Panc1 (cell line): ENCODE data around the gene SMARCA2. TPM values are rescaled to one million over a fixed set of nuclear protein-coding genes. Genes with fewer than 3 reads are reported as not detected.

Experiments
- ATAC-seq: fragments of 200-7000 bp; cut with Tn5 transposase; 2 replicates; pipeline ENCODE4 v1.9.1; 2020; ENCODE audit warnings: mild to moderate bottlenecking, moderate library complexity
- BruUV-seq: library from RNA; stranded (reverse); fragments of 400-500 nt; replicated peaks from 2 replicates; lab custom pipeline; 2021; lab: Mats Ljungman, UMichigan
- CTCF ChIA-PET: fragments of 300-600 bp; sonication (Branson Sonifier 250); formaldehyde crosslinking; loops from one replicate; lab custom pipeline; 2022; ENCODE audit warnings: antibody characterized with exemption; lab: Charles Lee
- POLR2A ChIA-PET: fragments of 300-600 bp; sonication (Branson Sonifier 250); formaldehyde crosslinking; loops from one replicate; lab custom pipeline; 2022; ENCODE audit warnings: antibody characterized with exemption; lab: Charles Lee
- DNase-seq: peaks from one replicate; pipeline ENCODE4 v3.0.0-alpha.2; 2010; ENCODE audit warnings: low read depth, low spot score
- H3K27ac ChIP-seq: 2 replicates; pipeline ENCODE4 v1.5.1; 2011; ENCODE audit warnings: mild to moderate bottlenecking, low read length, inconsistent platforms
- H3K27me3 ChIP-seq: fragments of 200-500 bp; sonication (Bioruptor generic); 2 replicates; pipeline ENCODE4 v1.6.0; 2014; ENCODE audit warnings: low read length, inconsistent platforms; ENCODE audit not compliant: control insufficient read depth, insufficient read depth
- H3K36me3 ChIP-seq: fragments of 200-500 bp; sonication (Bioruptor generic); 2 replicates; pipeline ENCODE4 v1.5.1; 2014; ENCODE audit warnings: inconsistent platforms, mild to moderate bottlenecking, low read length, moderate library complexity; ENCODE audit not compliant: control insufficient read depth, insufficient read depth
- H3K4me1 ChIP-seq: 2 replicates; pipeline ENCODE4 v1.5.1; 2011; ENCODE audit warnings: inconsistent platforms, mild to moderate bottlenecking, low read length, moderate library complexity; ENCODE audit not compliant: control insufficient read depth, insufficient read depth
- H3K4me3 ChIP-seq, 2 experiments: 2 replicates each; pipeline ENCODE4 v1.5.1; 2011 to 2012; ENCODE audit warnings: low read depth in 2 of 2, low read length in 2 of 2, mild to moderate bottlenecking in 2 of 2, inconsistent platforms in 1 of 2, moderate library complexity in 1 of 2
- H3K9me3 ChIP-seq: fragments of 200-500 bp; sonication (Bioruptor generic); 2 replicates; pipeline ENCODE4 v1.5.1; 2014; ENCODE audit warnings: low read depth, mild to moderate bottlenecking, inconsistent platforms, low read length, moderate library complexity; ENCODE audit not compliant: control insufficient read depth, insufficient read depth
- POLR2AphosphoS5 ChIP-seq: IDR thresholded peaks from 2 replicates; pipeline ENCODE4 v1.6.1; 2012; ENCODE audit warnings: mild to moderate bottlenecking, low read depth, low read length, moderate library complexity
- SIN3A ChIP-seq: IDR thresholded peaks from 2 replicates; pipeline ENCODE4 v1.6.1; 2012; ENCODE audit warnings: low read depth, mild to moderate bottlenecking, low read length, moderate library complexity, borderline replicate concordance; ENCODE audit not compliant: insufficient read depth
- TCF7L2 ChIP-seq: IDR thresholded peaks from 2 replicates; pipeline ENCODE4 v1.6.1; 2011; ENCODE audit warnings: mild to moderate bottlenecking, low read depth, low read length, inconsistent platforms
- in situ Hi-C: cut with HindIII; loops from 2 replicates; pipeline ENCODE4 v1.10.0; 2016; ENCODE audit warnings: low sequenced_read_pairs, low pct_unique_long_range_greater_than_20kb
- intact Hi-C: fragments of 100-400 bp; cut with micrococcal nuclease; formaldehyde crosslinking; loops from one replicate; pipeline ENCODE4 v1.10.0; 2022; ENCODE audit not compliant: unreplicated experiment
- total RNA-seq: library from RNA; stranded (reverse); gene quantifications from one replicate; pipeline ENCODE4 v1.2.1, GENCODE V29; 2021; ENCODE audit not compliant: unreplicated experiment
- TF ChIP-seq, protein P1 (sequence below), 2 experiments: IDR thresholded peaks; 2 replicates each; pipeline ENCODE4 v1.6.1; 2011 to 2012; ENCODE audit warnings: low read depth in 2 of 2, control low read depth in 1 of 2, low read length in 1 of 2, mild to moderate bottlenecking in 1 of 2, moderate library complexity in 1 of 2; ENCODE audit not compliant: insufficient read depth in 1 of 2
- TF ChIP-seq, protein P2 (sequence below): fragments of 450-650 bp; IDR thresholded peaks from 2 replicates; pipeline ENCODE4 v1.5.1; 2017; ENCODE audit warnings: mild to moderate bottlenecking

SMARCA2 gene
- total RNA-seq, 1 experiment from 2014 or later: 13.3 TPM

DNA sequence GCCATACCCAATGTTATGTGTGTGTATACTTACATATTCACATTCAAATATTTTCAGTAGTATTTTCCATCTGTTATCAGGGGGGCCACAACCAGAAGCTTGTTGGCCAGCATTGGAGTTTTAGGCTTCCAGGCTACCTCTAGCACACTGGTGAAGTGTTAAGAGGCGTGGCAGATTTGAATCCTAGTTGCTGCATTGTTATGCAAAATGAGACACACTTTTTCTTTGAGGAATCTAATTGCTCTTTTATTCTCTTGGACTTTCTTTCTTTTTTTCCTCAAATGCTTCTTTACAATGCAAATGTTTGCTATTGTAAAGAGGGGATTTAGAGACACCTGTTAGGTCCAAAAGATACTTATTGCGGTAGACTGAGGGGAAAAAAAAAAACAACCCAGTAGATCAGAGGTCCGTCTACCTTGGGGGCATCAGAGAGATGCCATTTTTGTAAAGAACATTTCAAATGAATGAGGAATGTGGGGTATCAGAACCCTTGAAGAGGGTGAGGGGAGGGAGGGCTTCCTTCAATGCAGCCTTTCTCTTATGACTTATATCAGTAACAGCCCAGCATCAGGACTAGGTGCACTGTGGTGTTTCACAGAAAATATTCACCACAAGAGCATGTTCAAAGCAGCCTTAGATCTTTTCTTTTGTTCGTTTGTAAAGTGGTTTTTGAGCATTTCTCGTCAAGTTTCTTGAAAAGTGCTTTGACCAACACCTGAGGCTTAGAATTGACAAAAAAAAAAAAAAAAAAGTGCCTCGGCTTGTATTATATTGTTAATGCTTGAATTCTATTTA lies 3.8 kb downstream of the SMARCA2 start:
- BruUV-seq: no TSS peak
- Histone ChIP-seq H3K4me3 (no peak overlapping the region), H3K27me3 (no peaks in the 10 kb centered on the region), H3K36me3 (no peaks in the 10 kb centered on the region), H3K27ac (no peak overlapping the region), H3K9me3 (no peaks in the 10 kb centered on the region), H3K4me1 (no peaks in the 10 kb centered on the region)
- in situ Hi-C loops: no loop called here
- ChIA-PET POLR2A (no interaction called here), CTCF (no interaction called here)
- ATAC-seq (no peak), DNase-seq (no peak)
- TF ChIP-seq, protein P1, sequence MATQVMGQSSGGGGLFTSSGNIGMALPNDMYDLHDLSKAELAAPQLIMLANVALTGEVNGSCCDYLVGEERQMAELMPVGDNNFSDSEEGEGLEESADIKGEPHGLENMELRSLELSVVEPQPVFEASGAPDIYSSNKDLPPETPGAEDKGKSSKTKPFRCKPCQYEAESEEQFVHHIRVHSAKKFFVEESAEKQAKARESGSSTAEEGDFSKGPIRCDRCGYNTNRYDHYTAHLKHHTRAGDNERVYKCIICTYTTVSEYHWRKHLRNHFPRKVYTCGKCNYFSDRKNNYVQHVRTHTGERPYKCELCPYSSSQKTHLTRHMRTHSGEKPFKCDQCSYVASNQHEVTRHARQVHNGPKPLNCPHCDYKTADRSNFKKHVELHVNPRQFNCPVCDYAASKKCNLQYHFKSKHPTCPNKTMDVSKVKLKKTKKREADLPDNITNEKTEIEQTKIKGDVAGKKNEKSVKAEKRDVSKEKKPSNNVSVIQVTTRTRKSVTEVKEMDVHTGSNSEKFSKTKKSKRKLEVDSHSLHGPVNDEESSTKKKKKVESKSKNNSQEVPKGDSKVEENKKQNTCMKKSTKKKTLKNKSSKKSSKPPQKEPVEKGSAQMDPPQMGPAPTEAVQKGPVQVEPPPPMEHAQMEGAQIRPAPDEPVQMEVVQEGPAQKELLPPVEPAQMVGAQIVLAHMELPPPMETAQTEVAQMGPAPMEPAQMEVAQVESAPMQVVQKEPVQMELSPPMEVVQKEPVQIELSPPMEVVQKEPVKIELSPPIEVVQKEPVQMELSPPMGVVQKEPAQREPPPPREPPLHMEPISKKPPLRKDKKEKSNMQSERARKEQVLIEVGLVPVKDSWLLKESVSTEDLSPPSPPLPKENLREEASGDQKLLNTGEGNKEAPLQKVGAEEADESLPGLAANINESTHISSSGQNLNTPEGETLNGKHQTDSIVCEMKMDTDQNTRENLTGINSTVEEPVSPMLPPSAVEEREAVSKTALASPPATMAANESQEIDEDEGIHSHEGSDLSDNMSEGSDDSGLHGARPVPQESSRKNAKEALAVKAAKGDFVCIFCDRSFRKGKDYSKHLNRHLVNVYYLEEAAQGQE (IDR thresholded peaks at IDR 0.05; ENCODE audit: insufficient read depth in 1 of 2, low read depth in 2 of 2, low read length in 1 of 2): no peak
- TF ChIP-seq TCF7L2 (no peak), SIN3A (no peak), POLR2AphosphoS5 (no peak)
- TF ChIP-seq, protein P2, sequence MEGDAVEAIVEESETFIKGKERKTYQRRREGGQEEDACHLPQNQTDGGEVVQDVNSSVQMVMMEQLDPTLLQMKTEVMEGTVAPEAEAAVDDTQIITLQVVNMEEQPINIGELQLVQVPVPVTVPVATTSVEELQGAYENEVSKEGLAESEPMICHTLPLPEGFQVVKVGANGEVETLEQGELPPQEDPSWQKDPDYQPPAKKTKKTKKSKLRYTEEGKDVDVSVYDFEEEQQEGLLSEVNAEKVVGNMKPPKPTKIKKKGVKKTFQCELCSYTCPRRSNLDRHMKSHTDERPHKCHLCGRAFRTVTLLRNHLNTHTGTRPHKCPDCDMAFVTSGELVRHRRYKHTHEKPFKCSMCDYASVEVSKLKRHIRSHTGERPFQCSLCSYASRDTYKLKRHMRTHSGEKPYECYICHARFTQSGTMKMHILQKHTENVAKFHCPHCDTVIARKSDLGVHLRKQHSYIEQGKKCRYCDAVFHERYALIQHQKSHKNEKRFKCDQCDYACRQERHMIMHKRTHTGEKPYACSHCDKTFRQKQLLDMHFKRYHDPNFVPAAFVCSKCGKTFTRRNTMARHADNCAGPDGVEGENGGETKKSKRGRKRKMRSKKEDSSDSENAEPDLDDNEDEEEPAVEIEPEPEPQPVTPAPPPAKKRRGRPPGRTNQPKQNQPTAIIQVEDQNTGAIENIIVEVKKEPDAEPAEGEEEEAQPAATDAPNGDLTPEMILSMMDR: no peak
- intact Hi-C loops: no loop called here

DNA sequence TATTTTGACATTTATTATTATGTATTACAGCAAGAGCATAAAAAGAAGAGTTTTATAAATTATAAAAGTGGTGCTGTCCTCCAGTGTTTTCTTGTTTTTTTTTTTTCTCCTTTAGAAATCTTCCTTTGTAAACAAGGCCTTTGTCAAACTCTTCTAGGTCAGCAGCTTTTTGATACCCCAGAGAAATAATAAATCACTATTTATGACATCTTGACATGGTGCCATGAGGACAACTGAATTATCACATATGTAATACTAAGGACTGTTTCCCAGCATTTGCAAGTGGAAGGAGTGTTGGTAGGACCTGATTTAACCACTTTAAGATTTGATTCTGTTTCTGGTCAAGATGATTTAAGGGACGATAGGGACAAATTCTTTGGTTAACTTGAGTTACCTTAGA lies 4.6 kb downstream of the SMARCA2 start:
- no TSS peak for BruUV-seq
- no peak for DNase-seq
- POLR2A ChIA-PET: no interaction called here

More for the DNA sequence above, 4.6 kb downstream of the SMARCA2 start:
- H3K4me1 ChIP-seq: no peaks in the 10 kb centered on the region
- CTCF ChIA-PET: no interaction called here
- in situ Hi-C loops: no loop called here
- ATAC-seq: no peak
- no peaks in the 10 kb centered on the region for H3K27me3 ChIP-seq
- TF ChIP-seq, protein P2: no peak
- TF ChIP-seq POLR2AphosphoS5 (no peak), TCF7L2 (no peak), SIN3A (no peak)
- TF ChIP-seq, protein P1 (IDR thresholded peaks at IDR 0.05; ENCODE audit: insufficient read depth in 1 of 2, low read depth in 2 of 2, low read length in 1 of 2): no peak
- intact Hi-C loops: no loop called here
- H3K36me3 ChIP-seq: no peaks in the 10 kb centered on the region
- no peaks in the 10 kb centered on the region for H3K9me3 ChIP-seq
- no peak overlapping the region for H3K27ac ChIP-seq
- no peak overlapping the region for H3K4me3 ChIP-seq
